ENCODE data around the gene DYDC2. TPM values are rescaled to one million over a fixed set of nuclear protein-coding genes. Genes with fewer than 3 reads are reported as not detected.

Gene DYDC2
- total RNA-seq, 1 donor from 2014 or later = not detected

- TF ChIP-seq CTCF (IDR thresholded peaks at IDR 0.05; ENCODE audit: insufficient read depth, low read depth, low read length) (no peak), EZH2 (IDR thresholded peaks at IDR 0.05; ENCODE audit: insufficient read depth, low read length) (no peak)
- no peaks in the 10 kb centered on the region for H3K36me3 ChIP-seq (ENCODE audit: insufficient read depth, low read length)
- H3K27me3 ChIP-seq (ENCODE audit: insufficient read depth, low read length) = no peaks in the 10 kb centered on the region
- no peak overlapping the region for H2AFZ ChIP-seq (ENCODE audit: low read depth, low read length)
- H3K27me3 Mint-ChIP-seq (ENCODE audit: low read depth, unreplicated experiment) = no peaks in the 10 kb centered on the region
- H3K4me3 ChIP-seq (ENCODE audit: insufficient read depth, low read depth, low read length) = no peak overlapping the region
- no peaks in the 10 kb centered on the region for H3K9me3 ChIP-seq (ENCODE audit: insufficient read depth, low read depth, low read length)
- H4K20me1 ChIP-seq (ENCODE audit: insufficient read depth, low read length) = no peaks in the 10 kb centered on the region
- H3K9ac ChIP-seq (ENCODE audit: low read length) = no peak overlapping the region
- FAIRE-seq = no peak
- no peaks in the 10 kb centered on the region for H3K36me3 Mint-ChIP-seq (ENCODE audit: low read depth, unreplicated experiment)
- DNase-seq (ENCODE audit: low read depth) = no peak
- peaks cover 22% of the 10 kb centered on the region for H3K4me1 Mint-ChIP-seq (ENCODE audit: low read depth, unreplicated experiment)
- H3K27ac ChIP-seq (ENCODE audit: low read depth, low read length) = no peak overlapping the region
- no peak overlapping the region for H3K4me3 Mint-ChIP-seq (ENCODE audit: unreplicated experiment)
- no peak overlapping the region for H3K27ac Mint-ChIP-seq (ENCODE audit: unreplicated experiment)
- no peaks in the 10 kb centered on the region for H3K4me1 ChIP-seq (ENCODE audit: insufficient read depth, low read length)
- H3K79me2 ChIP-seq (ENCODE audit: insufficient read depth, low read length) = no peaks in the 10 kb centered on the region
- no peak overlapping the region for H3K4me2 ChIP-seq (ENCODE audit: low read length)
- peaks cover 3% of the 10 kb centered on the region for H3K9me3 Mint-ChIP-seq (ENCODE audit: unreplicated experiment)
Observed at GRCh38 chr10:80324891-80325364, 31.7 kb upstream of the DYDC2 start.

GRCh38 chr10:80333983-80334382 is 22.6 kb upstream of the DYDC2 start:
- H3K27me3 Mint-ChIP-seq (ENCODE audit: low read depth, unreplicated experiment) = peaks cover 6% of the 10 kb centered on the region
- H3K27ac ChIP-seq (ENCODE audit: low read depth, low read length) = no peak overlapping the region
- DNase-seq (ENCODE audit: low read depth) (no peak), FAIRE-seq (no peak)
- H3K36me3 Mint-ChIP-seq (ENCODE audit: low read depth, unreplicated experiment) = no peaks in the 10 kb centered on the region
- H3K79me2 ChIP-seq (ENCODE audit: insufficient read depth, low read length) = no peaks in the 10 kb centered on the region
- no peak overlapping the region for H2AFZ ChIP-seq (ENCODE audit: low read depth, low read length)
- H3K36me3 ChIP-seq (ENCODE audit: insufficient read depth, low read length) = no peaks in the 10 kb centered on the region
- H3K4me1 Mint-ChIP-seq (ENCODE audit: low read depth, unreplicated experiment) = no peaks in the 10 kb centered on the region
- no peak overlapping the region for H3K9ac ChIP-seq (ENCODE audit: low read length)
- H3K27ac Mint-ChIP-seq (ENCODE audit: unreplicated experiment) = no peak overlapping the region
- H3K9me3 ChIP-seq (ENCODE audit: insufficient read depth, low read depth, low read length) = no peaks in the 10 kb centered on the region
- no peak overlapping the region for H3K4me2 ChIP-seq (ENCODE audit: low read length)
- peaks cover 4% of the 10 kb centered on the region for H3K9me3 Mint-ChIP-seq (ENCODE audit: unreplicated experiment)
- no peak overlapping the region for H3K4me3 Mint-ChIP-seq (ENCODE audit: unreplicated experiment)
- no peaks in the 10 kb centered on the region for H4K20me1 ChIP-seq (ENCODE audit: insufficient read depth, low read length)
- H3K4me1 ChIP-seq (ENCODE audit: insufficient read depth, low read length) = no peaks in the 10 kb centered on the region
- TF ChIP-seq EZH2 (IDR thresholded peaks at IDR 0.05; ENCODE audit: insufficient read depth, low read length) = no peak
- TF ChIP-seq CTCF (IDR thresholded peaks at IDR 0.05; ENCODE audit: insufficient read depth, low read depth, low read length) = no peak
- no peaks in the 10 kb centered on the region for H3K27me3 ChIP-seq (ENCODE audit: insufficient read depth, low read length)
- H3K4me3 ChIP-seq (ENCODE audit: insufficient read depth, low read depth, low read length) = no peak overlapping the region

GRCh38 chr10:80344276-80344675 is 12.3 kb upstream of the DYDC2 start:
- Histone ChIP-seq H3K4me1 (ENCODE audit: insufficient read depth, low read length) (no peaks in the 10 kb centered on the region), H2AFZ (ENCODE audit: low read depth, low read length) (no peak overlapping the region), H3K9me3 (ENCODE audit: insufficient read depth, low read depth, low read length) (no peaks in the 10 kb centered on the region), H3K4me3 (ENCODE audit: insufficient read depth, low read depth, low read length) (no peak overlapping the region), H3K27me3 (ENCODE audit: insufficient read depth, low read length) (no peaks in the 10 kb centered on the region), H3K27ac (ENCODE audit: low read depth, low read length) (no peak overlapping the region), H3K79me2 (ENCODE audit: insufficient read depth, low read length) (no peaks in the 10 kb centered on the region), H4K20me1 (ENCODE audit: insufficient read depth, low read length) (no peaks in the 10 kb centered on the region), H3K9ac (ENCODE audit: low read length) (no peak overlapping the region), H3K36me3 (ENCODE audit: insufficient read depth, low read length) (no peaks in the 10 kb centered on the region), H3K4me2 (ENCODE audit: low read length) (no peak overlapping the region)
- H3K36me3 Mint-ChIP-seq (ENCODE audit: low read depth, unreplicated experiment) = no peaks in the 10 kb centered on the region
- H3K27me3 Mint-ChIP-seq (ENCODE audit: low read depth, unreplicated experiment) = no peaks in the 10 kb centered on the region
- TF ChIP-seq EZH2 (IDR thresholded peaks at IDR 0.05; ENCODE audit: insufficient read depth, low read length) (no peak), CTCF (IDR thresholded peaks at IDR 0.05; ENCODE audit: insufficient read depth, low read depth, low read length) (no peak)
- DNase-seq (ENCODE audit: low read depth) = no peak
- H3K9me3 Mint-ChIP-seq (ENCODE audit: unreplicated experiment) = no peaks in the 10 kb centered on the region
- no peak overlapping the region for H3K27ac Mint-ChIP-seq (ENCODE audit: unreplicated experiment)
- H3K4me3 Mint-ChIP-seq (ENCODE audit: unreplicated experiment) = no peak overlapping the region
- no peak for FAIRE-seq
- no peaks in the 10 kb centered on the region for H3K4me1 Mint-ChIP-seq (ENCODE audit: low read depth, unreplicated experiment)
